CD14-positive monocyte (primary cell): ENCODE data around the gene CDX2. TPM values are rescaled to one million over a fixed set of nuclear protein-coding genes. Genes with fewer than 3 reads are reported as not detected.
A peak's percentile ranks its signal among the peaks of the same experiment; 100 is the strongest.

Source experiments
- DNase-seq, 3 donors: peaks; one replicate each; pipeline ENCODE4 v3.0.0-alpha.2; 2011 to 2022
- H2AFZ ChIP-seq: 2 replicates; pipeline ENCODE4 v1.6.0; 2012; ENCODE audit warnings: mild to moderate bottlenecking, low read depth, low read length, inconsistent platforms; ENCODE audit not compliant: insufficient read depth, poor library complexity, severe bottlenecking
- H3K27ac ChIP-seq, 2 donors: 1 replicate in 1 of 2; 2 replicates in 1 of 2; pipeline ENCODE4 v1.5.1; 2012 to 2013; ENCODE audit warnings: low read length in 2 of 2, control low read depth in 1 of 2, inconsistent platforms in 1 of 2, low read depth in 1 of 2, mild to moderate bottlenecking in 1 of 2
- H3K27me3 ChIP-seq, 2 donors: one replicate each; pipeline versions ENCODE4 v1.6.0 to v1.6.1; 2011 to 2013; ENCODE audit warnings: low read length in 2 of 2; ENCODE audit not compliant: control insufficient read depth in 2 of 2, insufficient read depth in 2 of 2
- H3K36me3 ChIP-seq, 2 donors: replicated peaks in 1 of 2; 1 replicate in 1 of 2; 2 replicates in 1 of 2; pipeline versions ENCODE4 v1.5.1 to v1.6.1; 2012 to 2013; ENCODE audit warnings: low read length in 2 of 2, control low read depth in 1 of 2, inconsistent platforms in 1 of 2, mild to moderate bottlenecking in 1 of 2; ENCODE audit not compliant: insufficient read depth in 2 of 2, control insufficient read depth in 1 of 2
- H3K4me1 ChIP-seq, 2 donors: 1 replicate in 1 of 2; 2 replicates in 1 of 2; pipeline versions ENCODE4 v1.5.1 to v1.6.1; 2012 to 2013; ENCODE audit warnings: low read length in 2 of 2, control low read depth in 1 of 2, inconsistent platforms in 1 of 2, mild to moderate bottlenecking in 1 of 2, moderate library complexity in 1 of 2; ENCODE audit not compliant: insufficient read depth in 2 of 2, control insufficient read depth in 1 of 2
- H3K4me2 ChIP-seq: replicated peaks from 2 replicates; pipeline ENCODE3; 2012; ENCODE audit warnings: low read length, moderate library complexity, mild to moderate bottlenecking; ENCODE audit not compliant: poor library complexity, severe bottlenecking; ENCODE audit errors: extremely low read depth
- H3K4me3 ChIP-seq, 3 experiments: fragments of 200-600 bp in 1 of 3; sonication (generic) in 1 of 3; replicated peaks in 1 of 3; 1 replicate in 2 of 3; 2 replicates in 1 of 3; pipeline ENCODE4 v1.5.1; 2011 to 2013; ENCODE audit warnings: low read length in 3 of 3, mild to moderate bottlenecking in 3 of 3, control low read depth in 2 of 3, low read depth in 2 of 3, inconsistent platforms in 1 of 3, moderate library complexity in 1 of 3
- H3K79me2 ChIP-seq: 2 replicates; pipeline ENCODE4 v1.6.0; 2012; ENCODE audit warnings: mild to moderate bottlenecking, control low read depth, inconsistent platforms, low read length, moderate library complexity; ENCODE audit not compliant: insufficient read depth
- H3K9ac ChIP-seq: 2 replicates; pipeline ENCODE4 v1.6.0; 2017; ENCODE audit warnings: low read length, mild to moderate bottlenecking; ENCODE audit not compliant: insufficient read depth, poor library complexity, severe bottlenecking
- H3K9me3 ChIP-seq, 2 donors: replicated peaks in 1 of 2; 1 replicate in 1 of 2; 2 replicates in 1 of 2; pipeline versions ENCODE4 v1.5.1 to v1.6.1; 2012 to 2013; ENCODE audit warnings: low read length in 2 of 2, control low read depth in 1 of 2; ENCODE audit not compliant: control insufficient read depth in 1 of 2, insufficient read depth in 1 of 2
- H4K20me1 ChIP-seq: 2 replicates; pipeline ENCODE4 v1.6.0; 2012; ENCODE audit warnings: mild to moderate bottlenecking, low read length, control low read depth, moderate library complexity; ENCODE audit not compliant: insufficient read depth
- H3K27ac Mint-ChIP-seq, 7 donors: one replicate each; pipeline ENCODE4 v1.8.0; 2020; ENCODE audit warnings: mild to moderate bottlenecking in 7 of 7, mixed read lengths in 7 of 7, moderate library complexity in 6 of 7, inconsistent platforms in 2 of 7
- H3K27me3 Mint-ChIP-seq, 3 donors: one replicate each; pipeline ENCODE4 v1.8.0; 2021 to 2022; ENCODE audit warnings: low read depth in 3 of 3, mild to moderate bottlenecking in 3 of 3, mixed read lengths in 3 of 3, moderate library complexity in 3 of 3, inconsistent platforms in 1 of 3
- H3K36me3 Mint-ChIP-seq, 2 donors: one replicate each; pipeline ENCODE4 v1.8.0; 2020; ENCODE audit warnings: mixed read lengths in 2 of 2, inconsistent platforms in 1 of 2, mild to moderate bottlenecking in 1 of 2
- H3K4me1 Mint-ChIP-seq: one replicate; pipeline ENCODE4 v1.8.0; 2020; ENCODE audit warnings: mild to moderate bottlenecking, mixed read lengths
- H3K4me3 Mint-ChIP-seq, 2 donors: one replicate each; pipeline ENCODE4 v1.8.0; 2020; ENCODE audit warnings: mild to moderate bottlenecking in 2 of 2, mixed read lengths in 2 of 2, moderate library complexity in 1 of 2
- H3K9me3 Mint-ChIP-seq, 7 donors: one replicate each; pipeline ENCODE4 v1.8.0; 2020 to 2022; ENCODE audit warnings: mixed read lengths in 7 of 7, mild to moderate bottlenecking in 6 of 7, moderate library complexity in 6 of 7, inconsistent platforms in 2 of 7
- WGBS: methylation state at CpG from one replicate; pipeline ENCODE4 v1.1.5; 2013; ENCODE audit warnings: missing lambda C conversion rate; ENCODE audit not compliant: insufficient coverage; 5-methylcytosine and 5-hydroxymethylcytosine counted together
- intact Hi-C, 2 donors: fragments of 100-400 bp; cut with micrococcal nuclease; formaldehyde crosslinking; loops; one replicate each; pipeline versions ENCODE4 v1.15.0 to v1.15.1; 2023
- polyA plus RNA-seq, 3 donors: library from polyadenylated mRNA; depleted of rRNA in 1 of 3; unstranded in 2 of 3; stranded (reverse) in 1 of 3; fragments of 300-500 nt in 2 of 3; fragments of >200 nt in 1 of 3; fragmentation: Illumina TruSeq in 2 of 3; gene quantifications; 1 replicate in 2 of 3; 2 replicates in 1 of 3; pipeline ENCODE4 v1.2.3, GENCODE V29; 2012 to 2021
- TF ChIP-seq, protein P1 (sequence below): fragments of 200-600 bp; IDR thresholded peaks from one replicate; pipeline ENCODE4 v1.8.0; 2022; ENCODE audit warnings: antibody characterized with exemption, mild to moderate bottlenecking

Gene CDX2
- polyA plus RNA-seq, 3 donors = not detected

DNA sequence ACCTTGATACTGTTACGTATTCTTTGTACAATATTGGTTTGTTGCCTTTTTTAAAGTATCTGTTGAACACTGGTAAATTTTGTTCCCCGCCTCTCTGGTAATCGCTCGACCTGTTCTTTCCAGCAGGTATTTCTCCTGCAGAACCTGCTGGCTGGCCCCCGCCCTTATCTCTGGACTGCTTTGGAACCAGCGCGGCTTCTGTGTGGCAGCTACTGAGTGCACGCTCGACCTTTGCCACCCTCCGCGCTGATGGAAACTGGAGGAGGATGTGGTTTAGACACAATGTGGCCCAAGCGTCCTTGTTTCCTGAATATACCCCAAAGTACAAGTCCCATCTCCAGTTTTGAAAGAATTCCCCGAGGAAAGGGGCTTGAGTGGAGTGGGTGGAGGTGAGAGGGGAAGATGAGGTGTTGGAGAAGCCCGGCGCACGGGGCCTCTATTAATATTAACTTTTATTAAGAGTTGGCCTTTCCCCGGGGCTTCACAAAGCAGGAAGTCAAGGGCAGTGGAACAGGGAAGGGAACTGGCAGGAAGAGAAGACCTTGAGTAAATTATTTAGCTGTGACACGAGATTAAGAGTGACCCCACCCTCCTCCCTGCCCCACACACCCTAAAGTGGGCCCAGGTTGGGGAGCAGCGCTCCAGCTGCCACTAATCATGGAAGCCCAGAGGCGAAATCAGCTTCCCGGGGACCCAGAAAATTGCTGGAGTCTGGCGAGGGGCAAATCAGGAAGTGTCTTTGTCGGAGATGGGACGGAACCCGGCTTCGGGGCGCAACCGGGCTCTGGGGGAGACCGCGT lies 16.0 kb downstream of the CDX2 start:
- no peaks in the 10 kb centered on the region for H3K79me2 ChIP-seq
- peaks cover 0 to 22% (median 10%) of the 10 kb centered on the region in 7 donors for H3K9me3 Mint-ChIP-seq
- peaks cover 22% of the 10 kb centered on the region in 2 donors for H3K4me1 ChIP-seq
- peak overlapping the region; percentile 7 to 76 (median 29) for H3K4me3 ChIP-seq
- peaks cover 0 to 15% of the 10 kb centered on the region in 2 donors for H3K9me3 ChIP-seq
- H3K4me1 Mint-ChIP-seq = peaks cover 18% of the 10 kb centered on the region
- TF ChIP-seq, protein P1, sequence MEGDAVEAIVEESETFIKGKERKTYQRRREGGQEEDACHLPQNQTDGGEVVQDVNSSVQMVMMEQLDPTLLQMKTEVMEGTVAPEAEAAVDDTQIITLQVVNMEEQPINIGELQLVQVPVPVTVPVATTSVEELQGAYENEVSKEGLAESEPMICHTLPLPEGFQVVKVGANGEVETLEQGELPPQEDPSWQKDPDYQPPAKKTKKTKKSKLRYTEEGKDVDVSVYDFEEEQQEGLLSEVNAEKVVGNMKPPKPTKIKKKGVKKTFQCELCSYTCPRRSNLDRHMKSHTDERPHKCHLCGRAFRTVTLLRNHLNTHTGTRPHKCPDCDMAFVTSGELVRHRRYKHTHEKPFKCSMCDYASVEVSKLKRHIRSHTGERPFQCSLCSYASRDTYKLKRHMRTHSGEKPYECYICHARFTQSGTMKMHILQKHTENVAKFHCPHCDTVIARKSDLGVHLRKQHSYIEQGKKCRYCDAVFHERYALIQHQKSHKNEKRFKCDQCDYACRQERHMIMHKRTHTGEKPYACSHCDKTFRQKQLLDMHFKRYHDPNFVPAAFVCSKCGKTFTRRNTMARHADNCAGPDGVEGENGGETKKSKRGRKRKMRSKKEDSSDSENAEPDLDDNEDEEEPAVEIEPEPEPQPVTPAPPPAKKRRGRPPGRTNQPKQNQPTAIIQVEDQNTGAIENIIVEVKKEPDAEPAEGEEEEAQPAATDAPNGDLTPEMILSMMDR = no peak
- peak overlapping the region; percentile 86 for H3K4me2 ChIP-seq
- intact Hi-C loops = no loop called here
- WGBS = 8% methylated on average over 21 of the region's 30 CpGs
- H3K36me3 Mint-ChIP-seq = peaks cover 0 to 5% of the 10 kb centered on the region in 2 donors
- peak overlapping the region; percentile 73 to 87 for H3K4me3 Mint-ChIP-seq
- no peak overlapping the region for H3K27ac ChIP-seq
- H3K27ac Mint-ChIP-seq = no peak overlapping the region
- H2AFZ ChIP-seq = peak overlapping the region; percentile 85
- no peak for DNase-seq
- peaks cover 79 to 84% (median 80%) of the 10 kb centered on the region in 3 donors for H3K27me3 Mint-ChIP-seq
- no peaks in the 10 kb centered on the region for H4K20me1 ChIP-seq
- H3K36me3 ChIP-seq = no peaks in the 10 kb centered on the region
- peak overlapping the region; percentile 40 for H3K9ac ChIP-seq
- peaks cover 56 to 78% of the 10 kb centered on the region in 2 donors for H3K27me3 ChIP-seq

DNA sequence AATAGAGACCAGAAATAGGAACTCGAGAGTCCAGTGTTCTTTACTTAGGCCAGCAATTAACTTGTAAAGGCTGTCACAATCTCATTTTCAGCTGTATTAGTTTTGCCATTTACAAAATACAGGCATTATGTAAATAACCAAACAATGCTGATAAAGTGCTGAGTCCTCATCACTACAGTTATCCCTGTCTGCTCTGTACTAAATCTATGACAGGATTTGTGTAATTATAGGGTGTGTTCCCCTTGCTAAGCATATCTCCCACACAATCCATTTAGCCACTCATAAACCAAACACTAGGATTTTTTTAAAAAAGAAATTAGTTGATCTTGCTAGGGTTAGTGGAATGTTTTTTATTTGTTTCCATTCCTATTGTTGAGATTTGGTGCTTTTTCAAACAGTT lies 26.1 kb downstream of the CDX2 start:
- no CpG with 5 or more reads among the region's 1 CpG for WGBS
- intact Hi-C loops = no loop called here
- DNase-seq = no peak

More for the DNA sequence above, 26.1 kb downstream of the CDX2 start:
- Histone ChIP-seq H3K27me3 (peaks cover 8 to 20% of the 10 kb centered on the region in 2 donors), H3K79me2 (no peaks in the 10 kb centered on the region), H3K4me2 (no peak overlapping the region), H2AFZ (no peak overlapping the region), H3K4me3 (no peak overlapping the region), H3K27ac (no peak overlapping the region), H3K4me1 (no peaks in the 10 kb centered on the region), H3K9me3 (peaks cover 6 to 17% of the 10 kb centered on the region in 2 donors), H3K9ac (no peak overlapping the region), H4K20me1 (no peaks in the 10 kb centered on the region), H3K36me3 (no peaks in the 10 kb centered on the region)
- no peaks in the 10 kb centered on the region for H3K36me3 Mint-ChIP-seq
- H3K4me3 Mint-ChIP-seq = no peak overlapping the region
- H3K4me1 Mint-ChIP-seq = no peaks in the 10 kb centered on the region
- no peak overlapping the region for H3K27ac Mint-ChIP-seq
- peaks cover 24 to 58% (median 28%) of the 10 kb centered on the region in 3 donors for H3K27me3 Mint-ChIP-seq
- TF ChIP-seq, protein P1 = no peak
- H3K9me3 Mint-ChIP-seq = peaks cover 4 to 18% (median 11%) of the 10 kb centered on the region in 7 donors
